PC-3 (cell line): ENCODE data around the gene IFNGR1. TPM values are rescaled to one million over a fixed set of nuclear protein-coding genes. Genes with fewer than 3 reads are reported as not detected.

ENCODE experiments used
- ATAC-seq: fragments of 200-7000 bp; cut with Tn5 transposase; 2 replicates; pipeline ENCODE4 v1.9.1; 2020; ENCODE audit warnings: mild to moderate bottlenecking, moderate library complexity
- BruUV-seq: library from RNA; stranded (reverse); fragments of 400-500 nt; replicated peaks from 2 replicates; lab custom pipeline; 2021; lab: Mats Ljungman, UMichigan
- CTCF ChIA-PET: fragments of 300-600 bp; sonication (Branson Sonifier 250); formaldehyde crosslinking; loops from one replicate; lab custom pipeline; 2022; ENCODE audit warnings: antibody characterized with exemption; lab: Charles Lee
- POLR2A ChIA-PET: fragments of 300-600 bp; sonication (Branson Sonifier 250); formaldehyde crosslinking; loops from one replicate; lab custom pipeline; 2022; ENCODE audit warnings: antibody characterized with exemption; ENCODE audit not compliant: unreplicated experiment; lab: Charles Lee
- DNase-seq: peaks from one replicate; pipeline ENCODE4 v3.0.0-alpha.2; 2015
- H2AFZ ChIP-seq: fragments of 300-600 bp; sonication (generic); 2 replicates; pipeline ENCODE4 v1.6.0; 2016; ENCODE audit warnings: antibody characterized with exemption, low read length
- H3F3A ChIP-seq: fragments of 300-600 bp; sonication (generic); one replicate; pipeline ENCODE4 v1.6.0; 2017; ENCODE audit warnings: antibody characterized with exemption, low read length, control low read depth, mild to moderate bottlenecking; ENCODE audit not compliant: unreplicated experiment
- H3K27ac ChIP-seq: fragments of 300-600 bp; sonication (generic); 2 replicates; pipeline ENCODE4 v1.5.1; 2016; ENCODE audit warnings: mild to moderate bottlenecking, low read length
- H3K27me3 ChIP-seq: fragments of 300-600 bp; sonication (generic); 2 replicates; pipeline ENCODE4 v1.6.1; 2016; ENCODE audit warnings: low read length, mixed read lengths
- H3K36me3 ChIP-seq: fragments of 300-600 bp; sonication (generic); 2 replicates; pipeline ENCODE4 v1.6.1; 2016; ENCODE audit warnings: low read depth, mixed run types, low read length, mixed read lengths
- H3K4me1 ChIP-seq: fragments of 300-600 bp; sonication (generic); 2 replicates; pipeline ENCODE4 v1.5.1; 2016; ENCODE audit warnings: low read length; ENCODE audit not compliant: insufficient read depth
- H3K4me2 ChIP-seq: fragments of 300-600 bp; sonication (generic); 2 replicates; pipeline ENCODE4 v1.6.0; 2016; ENCODE audit warnings: low read length
- H3K4me3 ChIP-seq: fragments of 300-600 bp; sonication (generic); 2 replicates; pipeline ENCODE4 v1.5.1; 2016; ENCODE audit warnings: mild to moderate bottlenecking, low read length, mixed read lengths
- H3K79me2 ChIP-seq: fragments of 300-600 bp; sonication (generic); 2 replicates; pipeline ENCODE4 v1.6.1; 2017; ENCODE audit warnings: low read length, mixed read lengths
- H3K9ac ChIP-seq: fragments of 300-600 bp; sonication (generic); 2 replicates; pipeline ENCODE4 v1.6.0; 2016; ENCODE audit warnings: mild to moderate bottlenecking, low read length
- H3K9me2 ChIP-seq: fragments of 300-600 bp; sonication (generic); replicated peaks from 2 replicates; pipeline ENCODE4 v1.6.1; 2016; ENCODE audit warnings: mixed run types, low read length, mixed read lengths
- H3K9me3 ChIP-seq: fragments of 300-600 bp; sonication (generic); 2 replicates; pipeline ENCODE4 v1.6.1; 2016; ENCODE audit warnings: low read length, mixed read lengths
- H4K20me1 ChIP-seq: fragments of 300-600 bp; sonication (generic); 2 replicates; pipeline ENCODE4 v1.6.1; 2016; ENCODE audit warnings: low read length, mixed read lengths
- CTCF ChIP-seq: fragments of 300-600 bp; sonication (generic); conservative IDR thresholded peaks from 2 replicates; pipeline ENCODE4 v1.5.1; 2017; ENCODE audit warnings: antibody characterized with exemption, low read depth, mild to moderate bottlenecking, low read length
- EZH2 ChIP-seq: fragments of 300-600 bp; sonication (generic); IDR thresholded peaks from one replicate; pipeline ENCODE4 v1.6.1; 2017; ENCODE audit warnings: antibody characterized with exemption, mild to moderate bottlenecking, low read length; ENCODE audit not compliant: unreplicated experiment
- EZH2phosphoT487 ChIP-seq: fragments of 300-600 bp; sonication (generic); IDR thresholded peaks from 2 replicates; pipeline ENCODE4 v1.6.1; 2018; ENCODE audit warnings: mild to moderate bottlenecking, antibody characterized with exemption, low read length, borderline replicate concordance
- intact Hi-C: fragments of 100-400 bp; cut with micrococcal nuclease; formaldehyde crosslinking; loops from 2 replicates; pipeline ENCODE4 v1.9.0; 2023
- total RNA-seq: library from RNA; depleted of rRNA; stranded (reverse); fragments of >200 nt; gene quantifications from 2 replicates; pipeline ENCODE4 v1.2.3, GENCODE V29; 2014

The IFNGR1 gene
- total RNA-seq, 1 experiment from 2014 or later = 24.6 TPM

- H3F3A ChIP-seq = peaks cover 15% of the 10 kb centered on the region
- no peaks in the 10 kb centered on the region for H3K27me3 ChIP-seq
- peaks cover 56% of the 10 kb centered on the region for H3K4me1 ChIP-seq
- H3K79me2 ChIP-seq = no peaks in the 10 kb centered on the region
- ATAC-seq (peak; percentile 33), DNase-seq (peak; percentile 84)
- peak overlapping the region; percentile 48 for H3K4me2 ChIP-seq
- H3K9me3 ChIP-seq = no peaks in the 10 kb centered on the region
- ChIA-PET POLR2A (no interaction called here), CTCF (no interaction called here)
- TF ChIP-seq EZH2 = no peak
- TF ChIP-seq EZH2phosphoT487 = no peak
- TF ChIP-seq CTCF = no peak
- no TSS peak for BruUV-seq
- H3K4me3 ChIP-seq = no peak overlapping the region
- no peaks in the 10 kb centered on the region for H3K36me3 ChIP-seq
- H2AFZ ChIP-seq = no peak overlapping the region
- intact Hi-C loops = no loop called here
- no peaks in the 10 kb centered on the region for H4K20me1 ChIP-seq
- peak overlapping the region; percentile 99 for H3K27ac ChIP-seq
- H3K9ac ChIP-seq = peak overlapping the region; percentile 76
- no peaks in the 10 kb centered on the region for H3K9me2 ChIP-seq
These were observed 18.4 kb upstream of the IFNGR1 start for GRCh38 chr6:137237413-137238170.

GRCh38 chr6:137236581-137237355 is 17.6 kb upstream of the IFNGR1 start:
- Histone ChIP-seq H3F3A (peaks cover 15% of the 10 kb centered on the region), H3K4me3 (peak overlapping the region; percentile 19; the same call in 1 of the 2 replicates), H3K36me3 (no peaks in the 10 kb centered on the region), H3K27ac (peak overlapping the region; percentile 99), H3K9me2 (no peaks in the 10 kb centered on the region), H3K27me3 (no peaks in the 10 kb centered on the region), H3K4me2 (peak overlapping the region; percentile 48), H4K20me1 (no peaks in the 10 kb centered on the region), H2AFZ (no peak overlapping the region), H3K79me2 (no peaks in the 10 kb centered on the region), H3K9me3 (no peaks in the 10 kb centered on the region), H3K4me1 (peaks cover 52% of the 10 kb centered on the region), H3K9ac (peak overlapping the region; percentile 76)
- ChIA-PET POLR2A (no interaction called here), CTCF (no interaction called here)
- no peak for TF ChIP-seq EZH2
- TF ChIP-seq CTCF = no peak
- TF ChIP-seq EZH2phosphoT487 = no peak
- ATAC-seq = no peak; the same call in 1 of the 2 replicates
- DNase-seq = peak; percentile 79
- no TSS peak for BruUV-seq
- intact Hi-C loops = no loop called here
